Mammary epithelial cell (primary cell): ENCODE data around the gene TLCD3B.

Experiments
- EZH2 ChIP-seq: IDR thresholded peaks from 2 replicates; pipeline ENCODE4 v1.6.1; 2012; ENCODE audit warnings: low read length, inconsistent platforms, borderline replicate concordance
- TF ChIP-seq, protein P1 (sequence below), 2 donors: IDR thresholded peaks in 1 of 2; conservative IDR thresholded peaks in 1 of 2; 2 replicates each; pipeline ENCODE4 v1.5.1; 2011 to 2012; ENCODE audit warnings: inconsistent platforms in 2 of 2, low read length in 2 of 2, mild to moderate bottlenecking in 2 of 2, control low read depth in 1 of 2, low read depth in 1 of 2; ENCODE audit not compliant: insufficient read depth in 1 of 2; ENCODE audit errors: extremely low read depth in 1 of 2

DNA sequence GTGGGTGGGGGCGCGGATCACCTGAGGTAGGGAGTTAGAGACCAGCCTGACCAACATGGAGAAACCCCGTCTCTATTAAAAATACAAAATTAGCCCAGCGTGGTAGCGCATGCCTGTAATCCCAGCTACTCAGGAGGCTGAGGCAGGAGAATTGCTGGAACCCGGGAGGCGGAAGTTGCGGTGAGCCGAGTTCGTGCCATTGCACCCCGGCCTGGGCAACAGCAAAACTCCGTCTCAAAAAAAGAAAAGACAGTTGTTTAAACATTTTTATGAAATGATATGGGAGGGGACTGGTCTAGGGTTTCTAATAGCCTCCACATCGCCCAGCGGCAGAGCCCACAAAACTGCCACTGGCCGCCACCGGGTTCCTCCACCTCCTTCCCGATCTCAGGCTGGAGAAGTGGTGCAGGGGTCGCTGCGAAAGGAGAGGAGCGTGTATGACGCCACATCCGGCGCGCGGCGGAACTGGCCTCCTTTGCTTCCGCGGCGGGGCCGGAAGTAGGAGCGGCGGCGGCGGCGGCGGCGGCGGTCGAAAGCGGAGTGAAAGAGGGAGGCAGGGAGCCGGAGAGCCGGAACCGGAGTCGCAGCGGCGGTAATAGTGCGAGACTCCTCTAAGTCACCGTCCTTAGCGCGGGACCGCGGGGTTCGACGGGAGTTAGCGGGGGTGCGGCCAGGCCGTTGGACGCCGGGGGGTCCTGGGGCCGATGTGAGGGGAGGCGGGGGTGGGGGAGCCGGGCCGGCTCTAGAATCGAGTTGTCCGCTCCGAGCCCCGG is 44.6 kb upstream of the TLCD3B start, which contains the start of gene PPP4C:
- TF ChIP-seq, protein P1, sequence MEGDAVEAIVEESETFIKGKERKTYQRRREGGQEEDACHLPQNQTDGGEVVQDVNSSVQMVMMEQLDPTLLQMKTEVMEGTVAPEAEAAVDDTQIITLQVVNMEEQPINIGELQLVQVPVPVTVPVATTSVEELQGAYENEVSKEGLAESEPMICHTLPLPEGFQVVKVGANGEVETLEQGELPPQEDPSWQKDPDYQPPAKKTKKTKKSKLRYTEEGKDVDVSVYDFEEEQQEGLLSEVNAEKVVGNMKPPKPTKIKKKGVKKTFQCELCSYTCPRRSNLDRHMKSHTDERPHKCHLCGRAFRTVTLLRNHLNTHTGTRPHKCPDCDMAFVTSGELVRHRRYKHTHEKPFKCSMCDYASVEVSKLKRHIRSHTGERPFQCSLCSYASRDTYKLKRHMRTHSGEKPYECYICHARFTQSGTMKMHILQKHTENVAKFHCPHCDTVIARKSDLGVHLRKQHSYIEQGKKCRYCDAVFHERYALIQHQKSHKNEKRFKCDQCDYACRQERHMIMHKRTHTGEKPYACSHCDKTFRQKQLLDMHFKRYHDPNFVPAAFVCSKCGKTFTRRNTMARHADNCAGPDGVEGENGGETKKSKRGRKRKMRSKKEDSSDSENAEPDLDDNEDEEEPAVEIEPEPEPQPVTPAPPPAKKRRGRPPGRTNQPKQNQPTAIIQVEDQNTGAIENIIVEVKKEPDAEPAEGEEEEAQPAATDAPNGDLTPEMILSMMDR (conservative IDR thresholded peaks at IDR 0.05 in 1 of 2, IDR thresholded peaks at IDR 0.05 in 1 of 2; ENCODE audit: extremely low read depth in 1 of 2, insufficient read depth in 1 of 2, low read depth in 1 of 2, low read length in 2 of 2): no peak
- TF ChIP-seq EZH2: no peak
